IgD-negative memory B cell (primary cell): ENCODE results near the gene CHRND. TPM values are rescaled to one million over a fixed set of nuclear protein-coding genes. Genes with fewer than 3 reads are reported as not detected.

ENCODE experiments used
- H3K27ac Mint-ChIP-seq, 3 donors: one replicate each; pipeline ENCODE4 v1.8.0; 2020 to 2022; ENCODE audit warnings: mild to moderate bottlenecking in 3 of 3, mixed read lengths in 3 of 3, moderate library complexity in 1 of 3
- H3K27me3 Mint-ChIP-seq: one replicate; pipeline ENCODE4 v1.8.0; 2021; ENCODE audit warnings: mixed read lengths
- H3K36me3 Mint-ChIP-seq: one replicate; pipeline ENCODE4 v1.8.0; 2020; ENCODE audit warnings: mild to moderate bottlenecking, mixed read lengths
- H3K4me1 Mint-ChIP-seq, 3 donors: one replicate each; pipeline ENCODE4 v1.8.0; 2020 to 2022; ENCODE audit warnings: mixed read lengths in 3 of 3, mild to moderate bottlenecking in 1 of 3
- H3K4me3 Mint-ChIP-seq, 4 donors: one replicate each; pipeline ENCODE4 v1.8.0; 2020 to 2022; ENCODE audit warnings: mild to moderate bottlenecking in 4 of 4, mixed read lengths in 4 of 4, moderate library complexity in 3 of 4
- H3K9me3 Mint-ChIP-seq, 3 donors: one replicate each; pipeline ENCODE4 v1.8.0; 2020 to 2021; ENCODE audit warnings: mixed read lengths in 3 of 3, mild to moderate bottlenecking in 1 of 3
- polyA plus RNA-seq: library from polyadenylated mRNA; unstranded; fragments of 300-500 nt; fragmentation: Illumina TruSeq; gene quantifications from one replicate; pipeline ENCODE4 v1.2.3, GENCODE V29; 2021

The CHRND gene
- polyA plus RNA-seq, 1 donor from 2014 or later: not detected

DNA sequence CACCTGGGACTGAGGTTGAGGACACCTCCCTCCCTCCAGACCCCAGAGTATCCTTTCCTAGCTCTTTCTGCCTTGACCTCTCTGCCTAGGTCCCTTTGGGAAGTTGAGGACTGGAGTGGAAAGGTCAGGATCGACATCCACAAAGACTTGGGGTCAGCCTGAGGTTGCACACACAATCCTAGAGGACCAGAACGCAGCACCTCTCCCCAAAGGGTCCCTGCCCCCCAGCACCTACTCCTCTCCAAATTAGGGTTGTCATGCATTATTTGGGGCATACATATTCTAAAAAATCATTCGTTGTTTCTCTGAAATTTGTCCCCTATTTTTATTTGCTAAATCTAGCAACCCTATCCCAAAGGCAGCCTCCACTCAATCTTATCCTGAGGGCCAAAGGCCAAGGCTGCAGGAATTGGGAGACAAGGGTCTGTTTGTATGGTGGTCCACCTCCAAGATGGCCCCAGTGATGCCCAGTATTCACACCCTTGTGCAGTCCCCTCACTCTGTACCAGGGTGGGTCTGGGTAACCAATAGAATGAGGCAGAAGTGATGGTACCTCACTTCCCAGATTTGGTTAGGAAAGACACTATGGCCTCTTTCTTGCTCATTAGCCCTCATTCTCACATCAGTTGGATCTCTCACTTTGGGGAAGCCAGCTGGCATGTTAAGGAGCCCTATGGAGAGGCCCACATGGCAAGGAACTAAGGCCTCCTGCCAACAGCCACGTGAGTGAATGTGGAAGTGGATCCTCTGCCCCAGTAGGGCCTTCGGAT is 10.0 kb downstream of the CHRND start:
- Mint-ChIP-seq H3K9me3 (peaks cover 0 to 5% (median 2%) of the 10 kb centered on the region in 3 donors), H3K4me1 (peaks cover 0 to 8% (median 3%) of the 10 kb centered on the region in 3 donors), H3K36me3 (no peaks in the 10 kb centered on the region), H3K27me3 (peaks cover 22% of the 10 kb centered on the region), H3K27ac (no peak overlapping the region), H3K4me3 (no peak overlapping the region)

DNA sequence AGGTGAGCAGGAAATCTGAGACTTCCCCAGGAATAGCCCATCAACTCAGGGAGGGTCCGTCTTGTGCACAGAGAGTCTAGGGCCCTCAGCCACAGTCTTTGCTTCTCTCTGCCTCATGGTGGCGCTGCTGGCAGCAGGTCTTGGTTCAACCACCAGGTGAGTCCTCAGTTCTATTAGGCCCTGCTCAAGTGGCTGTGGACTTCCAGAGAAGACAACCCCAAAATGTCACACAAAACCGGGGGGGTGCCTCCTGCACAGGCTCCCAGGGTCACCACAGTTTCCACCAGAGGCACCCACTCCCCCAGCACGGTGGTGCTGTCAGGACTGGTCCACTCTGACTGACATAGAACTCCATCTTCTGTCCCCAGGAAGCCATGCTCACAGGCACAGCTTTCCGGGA is 11.1 kb downstream of the CHRND start:
- Mint-ChIP-seq H3K27ac (no peak overlapping the region), H3K36me3 (no peaks in the 10 kb centered on the region), H3K9me3 (peaks cover 0 to 5% (median 2%) of the 10 kb centered on the region in 3 donors), H3K4me1 (peaks cover 0 to 8% (median 3%) of the 10 kb centered on the region in 3 donors), H3K27me3 (peaks cover 19% of the 10 kb centered on the region), H3K4me3 (no peak overlapping the region)

DNA sequence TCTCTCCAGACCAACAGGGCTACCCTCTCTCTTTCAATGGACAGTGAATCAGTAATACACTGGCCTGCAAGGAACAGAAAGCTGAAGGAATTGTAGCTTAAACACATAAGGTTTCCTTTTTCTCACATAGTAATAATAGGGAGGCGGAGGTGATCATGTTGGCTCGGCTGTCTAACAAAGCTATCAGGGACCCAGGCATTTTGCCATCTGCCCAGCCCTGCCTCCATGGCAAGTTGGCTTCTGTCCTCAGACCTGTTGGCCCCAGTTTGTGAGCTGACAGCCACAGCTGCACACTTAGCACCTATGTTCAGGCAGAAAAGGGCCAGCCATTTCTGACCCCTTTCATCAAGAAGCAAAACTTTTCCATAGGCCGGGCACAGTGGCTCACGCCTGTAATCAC is 11.5 kb downstream of the CHRND start:
- peaks cover 19% of the 10 kb centered on the region for H3K27me3 Mint-ChIP-seq
- peaks cover 0 to 5% (median 2%) of the 10 kb centered on the region in 3 donors for H3K9me3 Mint-ChIP-seq
- H3K4me3 Mint-ChIP-seq: no peak overlapping the region
- no peaks in the 10 kb centered on the region for H3K36me3 Mint-ChIP-seq
- H3K4me1 Mint-ChIP-seq: peaks cover 0 to 6% (median 3%) of the 10 kb centered on the region in 3 donors
- H3K27ac Mint-ChIP-seq: no peak overlapping the region

DNA sequence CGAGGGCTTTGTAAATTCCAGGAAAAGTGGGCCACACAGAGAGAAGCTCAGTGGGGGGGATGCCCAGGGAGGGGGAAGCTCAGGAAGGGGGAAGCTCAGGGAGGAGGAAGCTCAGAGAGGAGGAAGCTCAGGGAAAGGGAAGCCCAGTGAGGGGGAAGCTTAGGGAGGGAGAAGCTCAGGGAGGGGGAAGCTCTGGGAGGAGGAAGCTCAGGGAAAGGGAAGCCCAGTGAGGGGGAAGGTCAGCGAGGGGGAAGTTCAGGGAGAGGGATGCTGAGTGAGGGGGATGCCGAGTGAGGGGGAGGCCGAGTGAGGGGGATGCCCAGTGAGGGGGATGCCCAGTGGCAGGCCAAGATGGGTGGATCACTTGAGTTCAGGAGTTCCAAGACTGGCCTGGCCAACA is 12.7 kb downstream of the CHRND start:
- peaks cover 0 to 5% (median 2%) of the 10 kb centered on the region in 3 donors for H3K9me3 Mint-ChIP-seq
- no peak overlapping the region for H3K27ac Mint-ChIP-seq
- peaks cover 0 to 6% (median 4%) of the 10 kb centered on the region in 3 donors for H3K4me1 Mint-ChIP-seq
- H3K27me3 Mint-ChIP-seq: peaks cover 19% of the 10 kb centered on the region
- no peak overlapping the region for H3K4me3 Mint-ChIP-seq
- no peaks in the 10 kb centered on the region for H3K36me3 Mint-ChIP-seq

DNA sequence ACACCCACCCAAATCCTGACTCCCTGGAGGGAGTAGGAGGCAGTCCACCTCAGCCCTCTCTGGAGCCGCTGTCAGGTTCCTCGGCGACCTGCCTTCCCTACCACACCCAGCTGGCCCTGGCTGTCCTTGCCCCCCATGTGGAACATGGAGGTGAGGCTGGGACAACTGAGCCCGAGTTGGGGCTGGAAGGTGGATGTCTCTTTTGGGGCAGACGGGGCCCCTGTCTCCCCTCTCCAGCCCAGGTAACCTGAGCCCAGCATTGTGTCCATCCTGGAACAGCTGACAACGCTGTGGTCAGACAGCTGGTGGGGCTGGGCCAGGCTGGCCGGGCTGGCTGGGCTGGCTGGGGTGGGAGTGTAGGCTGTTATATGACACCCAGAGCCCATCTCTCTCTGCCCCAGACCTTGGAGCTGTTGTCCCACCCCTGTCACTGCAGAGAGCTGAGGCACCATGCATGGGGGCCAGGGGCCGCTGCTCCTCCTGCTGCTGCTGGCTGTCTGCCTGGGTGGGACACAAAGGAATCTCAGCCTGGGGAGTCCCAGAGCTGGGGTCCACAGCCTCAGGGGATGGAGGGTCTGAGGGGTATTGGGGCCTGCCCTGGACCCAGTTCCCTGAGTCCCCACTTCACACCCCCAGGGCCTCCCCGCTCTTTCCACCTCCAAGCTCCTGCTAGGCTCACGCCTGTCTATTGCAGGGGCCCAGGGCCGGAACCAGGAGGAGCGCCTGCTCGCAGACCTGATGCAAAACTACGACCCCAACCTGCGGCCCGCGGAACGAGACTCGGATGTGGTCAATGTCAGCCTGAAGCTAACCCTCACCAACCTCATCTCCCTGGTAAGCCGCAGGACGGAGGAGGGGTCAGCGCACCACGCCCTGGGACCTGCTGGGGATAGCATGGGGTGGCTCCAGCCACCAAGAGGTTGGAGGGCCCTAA is 13.6 kb downstream of the CHRND start, which contains the start of gene CHRNG:
CHRNG (plus strand) TSS at position 395 of the 934 bp plus-strand sequence; CDS start at position 451, 56 bp downstream.
- peaks cover 19% of the 10 kb centered on the region for H3K27me3 Mint-ChIP-seq
- peak within 1 kb of the TSS in 1 of 3 donors; percentile 27 for H3K27ac Mint-ChIP-seq
- H3K4me1 Mint-ChIP-seq: peaks cover 0 to 7% (median 4%) of the 10 kb centered on the region in 3 donors
- no peaks in the 10 kb centered on the region for H3K36me3 Mint-ChIP-seq
- H3K9me3 Mint-ChIP-seq: peaks cover 0 to 5% (median 2%) of the 10 kb centered on the region in 3 donors
- H3K4me3 Mint-ChIP-seq: no peak within 1 kb of the TSS

DNA sequence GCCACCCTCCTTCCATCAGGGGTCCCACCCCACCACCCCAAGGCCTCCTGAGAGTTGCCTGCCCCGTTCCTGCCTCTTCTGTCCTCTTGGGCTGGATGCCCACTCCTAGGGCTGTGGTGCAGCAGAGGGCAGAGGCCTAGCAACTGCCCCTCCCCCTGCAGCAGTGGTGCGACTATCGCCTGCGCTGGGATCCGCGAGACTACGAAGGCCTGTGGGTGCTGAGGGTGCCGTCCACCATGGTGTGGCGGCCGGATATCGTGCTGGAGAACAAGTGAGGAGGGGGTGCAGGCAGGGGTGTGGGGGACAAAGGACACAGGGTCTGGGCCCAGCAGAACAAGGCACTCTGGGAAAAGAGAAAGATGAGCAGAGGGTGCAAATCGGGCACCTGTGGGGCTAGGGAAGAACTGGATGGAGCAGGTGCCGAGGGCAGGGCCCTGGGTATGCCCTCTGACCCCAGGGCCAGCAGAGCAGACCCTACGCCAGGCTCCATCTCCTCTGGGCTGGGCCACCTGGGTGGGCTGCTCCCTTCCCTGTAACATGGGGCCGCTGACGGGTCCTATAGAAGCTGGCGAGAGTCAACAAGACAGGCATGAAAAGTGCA is 14.6 kb downstream of the CHRND start:
- H3K4me1 Mint-ChIP-seq: peaks cover 0 to 8% (median 4%) of the 10 kb centered on the region in 3 donors
- H3K27me3 Mint-ChIP-seq: peaks cover 19% of the 10 kb centered on the region
- H3K27ac Mint-ChIP-seq: no peak overlapping the region
- H3K4me3 Mint-ChIP-seq: no peak overlapping the region
- peaks cover 0 to 5% (median 2%) of the 10 kb centered on the region in 3 donors for H3K9me3 Mint-ChIP-seq
- no peaks in the 10 kb centered on the region for H3K36me3 Mint-ChIP-seq

DNA sequence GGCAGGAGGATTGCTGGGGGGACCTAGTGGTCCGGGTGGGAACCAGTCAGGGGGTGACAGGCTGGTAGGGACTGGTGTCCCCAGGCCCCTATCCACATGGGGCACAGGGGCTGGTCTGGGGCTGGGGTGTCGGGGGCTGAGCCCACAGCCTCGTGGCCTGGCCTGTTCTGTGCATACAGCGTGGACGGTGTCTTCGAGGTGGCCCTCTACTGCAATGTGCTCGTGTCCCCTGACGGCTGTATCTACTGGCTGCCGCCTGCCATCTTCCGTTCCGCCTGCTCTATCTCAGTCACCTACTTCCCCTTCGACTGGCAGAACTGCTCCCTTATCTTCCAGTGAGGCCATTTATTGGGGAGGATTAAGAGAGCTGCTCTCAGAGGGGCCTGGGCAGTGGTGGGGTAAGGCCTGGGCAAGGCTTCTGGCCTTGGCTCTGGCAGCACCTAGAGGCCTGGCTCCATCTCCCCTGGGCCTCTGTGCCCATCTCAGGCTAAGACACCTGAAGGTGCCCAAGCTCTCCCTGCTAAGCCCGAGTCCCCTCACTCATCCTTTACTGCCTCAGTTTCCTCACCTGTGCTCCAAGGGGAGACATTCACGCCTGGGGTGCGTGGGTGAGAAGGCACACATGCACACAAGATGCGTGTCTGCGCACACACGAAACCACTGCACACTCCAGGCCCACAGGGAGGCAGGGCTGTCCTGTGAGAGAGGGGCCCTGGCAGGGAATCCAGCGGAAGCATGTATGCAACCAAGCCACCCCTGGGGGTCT is 15.4 kb downstream of the CHRND start:
- H3K9me3 Mint-ChIP-seq: peaks cover 0 to 3% (median 2%) of the 10 kb centered on the region in 3 donors
- H3K27ac Mint-ChIP-seq: no peak overlapping the region
- H3K4me1 Mint-ChIP-seq: peaks cover 0 to 9% (median 4%) of the 10 kb centered on the region in 3 donors
- no peak overlapping the region for H3K4me3 Mint-ChIP-seq
- H3K36me3 Mint-ChIP-seq: no peaks in the 10 kb centered on the region
- peaks cover 17% of the 10 kb centered on the region for H3K27me3 Mint-ChIP-seq

GRCh38 chr2:232541961-232542714 is 16.2 kb downstream of the CHRND start:
- Mint-ChIP-seq H3K4me3 (no peak overlapping the region), H3K27me3 (peaks cover 10% of the 10 kb centered on the region), H3K4me1 (peaks cover 0 to 12% (median 5%) of the 10 kb centered on the region in 3 donors), H3K9me3 (no peaks in the 10 kb centered on the region), H3K27ac (no peak overlapping the region), H3K36me3 (no peaks in the 10 kb centered on the region)

- Mint-ChIP-seq H3K9me3 (no peaks in the 10 kb centered on the region), H3K36me3 (no peaks in the 10 kb centered on the region), H3K4me3 (no peak overlapping the region), H3K4me1 (peaks cover 0 to 17% (median 6%) of the 10 kb centered on the region in 3 donors), H3K27me3 (peaks cover 5% of the 10 kb centered on the region), H3K27ac (no peak overlapping the region)
These were observed 16.9 kb downstream of the CHRND start for GRCh38 chr2:232542715-232543467.

GRCh38 chr2:232543491-232543890 is 17.5 kb downstream of the CHRND start:
- Mint-ChIP-seq H3K27ac (no peak overlapping the region), H3K4me1 (peaks cover 6 to 17% (median 6%) of the 10 kb centered on the region in 3 donors), H3K4me3 (peak overlapping the region in 1 of 4 donors; percentile 9), H3K36me3 (peaks cover under 1% of the 10 kb centered on the region), H3K9me3 (no peaks in the 10 kb centered on the region), H3K27me3 (no peaks in the 10 kb centered on the region)

- H3K4me3 Mint-ChIP-seq: peak overlapping the region in 1 of 4 donors; percentile 9
- H3K4me1 Mint-ChIP-seq: peaks cover 12 to 23% (median 12%) of the 10 kb centered on the region in 3 donors
These were observed 18.1 kb downstream of the CHRND start for GRCh38 chr2:232543928-232544631.

DNA sequence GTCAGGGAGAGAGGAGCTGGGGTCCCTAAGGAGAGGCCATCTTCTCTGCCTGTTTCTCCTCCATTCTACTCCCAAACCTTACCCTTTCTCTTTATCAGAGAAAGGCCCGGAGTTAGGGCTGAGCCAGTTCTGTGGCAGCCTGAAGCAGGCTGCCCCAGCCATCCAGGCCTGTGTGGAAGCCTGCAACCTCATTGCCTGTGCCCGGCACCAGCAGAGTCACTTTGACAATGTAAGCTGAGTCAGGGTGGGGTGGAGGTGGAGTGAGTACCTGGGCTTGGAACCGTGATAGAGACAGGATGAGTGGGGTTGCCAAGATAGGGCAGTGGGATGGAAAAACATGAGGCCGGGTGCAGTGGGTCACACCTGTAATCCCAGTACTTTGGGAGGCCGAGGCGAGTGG is 18.7 kb downstream of the CHRND start:
- peak overlapping the region in 1 of 4 donors; percentile 52 for H3K4me3 Mint-ChIP-seq
- no peak overlapping the region for H3K27ac Mint-ChIP-seq

More at GRCh38 chr2:232543928-232544631, 18.1 kb downstream of the CHRND start:
- Mint-ChIP-seq H3K36me3 (peaks cover 3% of the 10 kb centered on the region), H3K9me3 (no peaks in the 10 kb centered on the region), H3K27me3 (no peaks in the 10 kb centered on the region), H3K27ac (no peak overlapping the region)

More for the DNA sequence above, 18.7 kb downstream of the CHRND start:
- Mint-ChIP-seq H3K27me3 (no peaks in the 10 kb centered on the region), H3K4me1 (peaks cover 13 to 29% (median 15%) of the 10 kb centered on the region in 3 donors), H3K36me3 (peaks cover 3% of the 10 kb centered on the region), H3K9me3 (no peaks in the 10 kb centered on the region)
